Bone marrow (tissue), 2 donors: ENCODE measurements around the gene PHLDB1.

Experiments
- DNase-seq, 2 donors: peaks; one replicate each; lab custom pipeline; 2025; lab: John Stamatoyannopoulos, UW

The PHLDB1 gene

DNA sequence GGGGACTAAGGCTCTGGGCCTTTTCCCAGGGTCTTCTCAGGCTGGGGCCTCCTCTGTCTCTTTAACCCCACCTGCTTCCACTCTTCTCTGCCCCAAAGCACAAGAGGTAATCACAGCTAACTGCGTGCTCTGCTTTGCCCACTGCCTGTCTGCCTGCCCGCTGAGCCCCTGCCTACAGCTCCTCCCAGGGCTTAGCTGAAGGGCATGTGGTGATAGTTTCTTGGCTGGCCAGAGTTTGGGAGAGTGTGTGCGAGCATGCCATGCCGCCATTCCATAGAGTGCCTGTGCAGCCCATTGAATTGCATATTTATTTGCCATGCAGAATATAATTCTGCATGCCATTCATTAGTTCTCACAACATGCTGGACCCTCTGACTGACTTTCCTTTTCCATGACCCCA, 32.5 kb downstream of the PHLDB1 start:
- DNase-seq, result no peak

DNA sequence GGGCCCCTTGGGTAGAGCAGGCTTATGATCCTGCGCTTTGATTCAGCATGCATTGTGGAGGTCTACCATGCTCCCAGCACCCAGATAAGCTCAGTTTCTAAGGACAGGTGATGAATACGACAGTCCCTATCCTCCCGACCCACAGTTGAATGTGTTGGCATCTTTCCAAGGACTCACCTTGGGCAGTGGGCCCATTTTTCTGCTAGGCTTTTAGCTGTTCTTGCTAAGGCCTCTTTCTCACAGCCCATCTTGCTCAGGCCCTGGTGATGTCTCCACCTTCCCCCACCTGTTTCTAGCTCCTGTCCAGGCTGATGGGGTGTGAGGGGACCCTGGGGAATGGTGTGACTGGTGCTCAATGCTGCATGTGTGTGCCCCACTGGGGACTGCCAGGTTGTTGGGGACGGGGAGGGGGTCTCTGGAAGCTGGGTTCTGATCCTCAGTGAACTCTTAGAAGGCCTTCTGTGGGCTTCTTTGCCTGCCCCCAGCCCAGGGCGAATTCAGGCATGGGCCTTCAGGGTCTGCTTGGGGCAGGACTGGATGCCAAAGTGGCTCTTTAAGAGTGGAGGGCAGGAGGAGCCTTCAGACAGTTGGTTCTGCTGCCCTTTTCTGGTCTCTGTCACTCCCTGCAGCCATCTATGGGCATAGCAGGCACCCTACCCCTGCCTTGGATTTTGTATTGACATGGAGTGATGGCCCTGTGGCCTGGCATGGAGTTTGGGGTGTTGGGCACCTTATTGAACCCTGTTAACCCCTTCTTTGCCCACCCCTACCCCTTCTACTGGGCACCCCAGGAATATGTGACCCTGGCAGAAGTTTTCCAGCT, 33.1 kb downstream of the PHLDB1 start:
- peak in 1 of 2 donors; percentile 4 for DNase-seq

GRCh38 chr11:118641397-118642019, 34.1 kb downstream of the PHLDB1 start:
- no peak for DNase-seq

DNA sequence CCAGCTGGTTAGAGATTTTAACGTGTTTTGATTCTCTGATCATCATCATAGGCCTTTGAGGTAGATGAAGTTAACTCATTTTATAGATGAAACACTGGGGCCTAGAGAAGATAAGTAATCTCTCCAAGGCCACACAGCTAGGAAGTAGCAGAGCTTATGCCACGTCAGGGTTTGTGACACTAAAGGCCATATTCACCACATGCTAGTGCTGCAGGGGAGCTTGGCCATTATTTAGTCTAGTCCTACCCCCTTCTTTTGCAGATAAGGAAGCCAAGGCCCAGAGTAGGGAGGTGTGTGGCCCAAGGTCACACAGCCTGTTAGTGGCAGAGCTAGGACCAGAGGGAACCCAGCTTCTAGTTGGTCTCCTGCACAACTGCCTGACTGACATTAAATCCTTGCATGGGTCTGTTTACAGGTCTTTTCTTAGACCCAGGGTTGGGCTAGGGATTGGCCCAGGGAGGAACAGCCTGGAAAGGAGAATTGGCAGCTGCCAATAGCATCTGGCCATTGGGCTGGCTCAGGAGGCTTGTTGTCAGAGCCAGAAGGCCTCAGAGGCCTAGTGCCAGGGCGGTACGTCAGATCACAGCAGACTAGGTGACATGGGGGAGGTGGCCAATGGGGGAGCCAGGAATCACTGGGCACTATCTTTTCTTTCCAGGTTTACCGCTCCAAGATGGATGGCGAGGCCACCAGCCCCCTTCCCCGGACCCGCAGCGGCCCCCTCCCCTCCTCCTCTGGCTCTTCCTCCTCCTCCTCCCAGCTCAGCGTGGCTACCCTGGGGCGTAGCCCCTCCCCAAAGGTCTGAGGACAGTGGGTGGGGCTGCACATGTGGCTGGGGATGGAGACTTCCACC, 36.0 kb downstream of the PHLDB1 start:
- DNase-seq, result no peak

DNA sequence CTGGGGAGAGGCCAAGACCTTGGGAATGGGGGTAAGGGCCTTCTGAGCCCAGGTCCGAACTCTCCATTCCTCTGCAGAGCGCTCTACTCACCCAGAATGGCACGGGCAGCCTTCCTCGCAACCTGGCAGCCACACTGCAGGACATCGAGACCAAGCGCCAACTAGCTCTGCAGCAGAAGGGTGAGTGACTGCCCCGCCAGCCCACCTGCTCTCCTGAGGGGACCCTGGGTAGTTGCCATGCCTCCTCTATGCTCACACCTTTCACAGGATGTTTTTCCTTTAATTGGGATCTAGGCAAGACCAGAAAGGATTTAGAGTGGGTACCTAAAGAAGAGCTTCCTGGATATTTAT, 36.6 kb downstream of the PHLDB1 start:
- no peak for DNase-seq

DNA sequence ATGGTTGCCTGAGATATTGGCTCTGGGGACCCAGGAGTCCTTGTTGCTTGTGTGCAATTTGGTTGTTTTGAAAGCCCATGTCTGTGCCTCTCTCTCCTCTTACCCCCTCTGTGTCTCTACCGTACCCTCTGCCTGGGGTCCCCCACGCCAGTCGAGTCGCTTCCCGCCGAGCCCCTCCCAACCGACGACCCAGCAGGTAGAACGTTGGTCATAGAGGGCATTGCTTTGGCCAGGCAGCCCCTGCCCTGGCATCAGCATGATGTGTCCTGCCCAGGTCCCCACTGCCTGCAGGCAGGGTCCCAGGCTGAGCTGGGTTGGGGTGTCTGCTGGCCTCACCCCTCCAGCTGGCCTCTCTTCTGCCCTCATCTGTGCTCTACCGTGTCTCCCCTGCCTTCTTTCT, 37.1 kb downstream of the PHLDB1 start:
- no peak for DNase-seq

DNA sequence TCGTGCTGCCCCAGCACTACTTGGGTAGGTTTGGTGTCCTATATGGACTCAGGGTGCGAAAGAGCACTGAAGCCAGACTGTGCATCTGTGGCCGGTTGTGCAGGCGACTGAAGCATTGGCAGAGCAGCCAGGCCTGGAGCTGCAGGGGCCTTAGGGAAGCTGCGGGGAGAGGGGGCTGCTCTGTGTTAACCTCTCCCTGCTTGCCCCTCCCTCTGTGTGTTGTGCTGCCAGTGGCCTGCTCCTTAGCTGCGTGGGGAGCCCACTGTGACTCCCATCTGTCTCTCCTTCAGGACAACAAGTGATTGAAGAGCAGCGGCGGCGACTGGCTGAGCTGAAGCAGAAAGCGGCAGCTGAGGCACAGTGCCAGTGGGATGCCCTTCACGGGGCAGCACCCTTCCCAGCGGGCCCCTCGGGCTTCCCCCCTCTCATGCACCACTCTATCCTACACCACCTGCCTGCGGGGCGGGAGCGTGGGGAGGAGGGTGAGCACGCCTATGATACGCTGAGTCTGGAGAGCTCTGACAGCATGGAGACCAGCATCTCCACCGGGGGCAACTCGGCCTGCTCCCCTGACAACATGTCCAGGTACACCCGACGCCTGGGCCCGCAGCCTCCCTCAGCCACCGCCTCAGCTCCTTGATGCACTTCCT, 37.8 kb downstream of the PHLDB1 start:
- no peak for DNase-seq

DNA sequence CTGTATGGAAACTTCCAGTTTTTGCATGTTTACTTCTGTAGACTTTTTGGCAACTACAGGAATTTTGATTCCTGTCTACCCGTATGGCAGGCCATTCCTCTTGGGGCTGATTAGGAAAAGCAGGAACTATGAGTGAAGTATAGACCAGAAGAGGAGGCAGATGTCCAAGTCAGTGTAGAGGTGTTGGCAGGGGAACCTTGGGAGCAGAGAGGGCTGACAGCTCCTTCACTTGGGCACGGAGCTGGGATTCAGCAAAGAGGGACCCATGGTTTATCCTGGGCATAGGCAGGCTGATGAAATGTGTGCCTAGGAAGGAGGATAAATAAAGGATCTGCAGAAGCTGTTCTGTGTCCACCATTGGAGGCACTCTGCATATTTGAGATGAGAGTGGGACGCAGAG, 39.0 kb downstream of the PHLDB1 start:
- DNase-seq, result no peak

- no peak for DNase-seq
Measured at GRCh38 chr11:118648291-118648690, 40.9 kb downstream of the PHLDB1 start.

DNA sequence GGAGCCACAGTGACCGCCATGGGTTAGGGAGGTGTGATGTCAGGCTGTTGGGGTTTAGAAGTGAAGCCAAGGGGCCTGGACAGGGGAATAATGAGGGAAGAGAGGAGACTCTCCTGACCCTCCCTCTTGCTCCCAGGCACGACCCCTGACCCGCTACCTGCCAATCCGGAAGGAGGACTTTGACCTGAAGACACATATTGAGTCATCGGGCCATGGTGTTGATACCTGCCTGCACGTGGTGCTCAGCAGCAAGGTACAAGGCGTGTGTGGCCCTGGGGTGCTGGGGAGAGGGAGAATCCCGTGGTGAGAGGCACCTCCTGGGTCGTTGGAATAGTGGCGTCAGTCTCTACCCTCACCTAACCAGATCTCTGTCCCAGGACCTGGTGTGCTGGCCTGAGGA, 42.5 kb downstream of the PHLDB1 start:
- no peak for DNase-seq

GRCh38 chr11:118650366-118650765, 43.0 kb downstream of the PHLDB1 start:
- no peak for DNase-seq

DNA sequence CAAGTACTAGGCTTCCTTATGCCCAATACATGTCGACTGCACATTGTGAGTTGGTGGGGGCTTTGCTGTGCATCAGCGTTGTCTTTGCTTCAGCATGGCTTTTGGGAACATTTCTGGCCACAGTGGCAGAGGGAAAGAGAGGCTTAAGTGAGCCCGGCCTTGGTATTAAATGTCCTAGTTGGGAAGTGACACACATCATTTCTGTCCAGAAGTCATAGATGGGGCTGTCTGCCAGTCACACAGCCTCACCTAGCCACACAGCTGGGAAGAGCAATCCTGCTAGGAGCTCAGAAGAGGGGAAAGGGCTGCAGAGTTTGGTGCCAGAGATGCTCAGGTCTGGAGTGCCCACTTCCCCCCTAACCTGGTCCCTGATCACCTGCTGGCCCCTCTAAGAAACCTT, 44.4 kb downstream of the PHLDB1 start:
- DNase-seq, result no peak

GRCh38 chr11:118652681-118653181, 45.3 kb downstream of the PHLDB1 start:
- peak in 1 of 2 donors; percentile 29 for DNase-seq

DNA sequence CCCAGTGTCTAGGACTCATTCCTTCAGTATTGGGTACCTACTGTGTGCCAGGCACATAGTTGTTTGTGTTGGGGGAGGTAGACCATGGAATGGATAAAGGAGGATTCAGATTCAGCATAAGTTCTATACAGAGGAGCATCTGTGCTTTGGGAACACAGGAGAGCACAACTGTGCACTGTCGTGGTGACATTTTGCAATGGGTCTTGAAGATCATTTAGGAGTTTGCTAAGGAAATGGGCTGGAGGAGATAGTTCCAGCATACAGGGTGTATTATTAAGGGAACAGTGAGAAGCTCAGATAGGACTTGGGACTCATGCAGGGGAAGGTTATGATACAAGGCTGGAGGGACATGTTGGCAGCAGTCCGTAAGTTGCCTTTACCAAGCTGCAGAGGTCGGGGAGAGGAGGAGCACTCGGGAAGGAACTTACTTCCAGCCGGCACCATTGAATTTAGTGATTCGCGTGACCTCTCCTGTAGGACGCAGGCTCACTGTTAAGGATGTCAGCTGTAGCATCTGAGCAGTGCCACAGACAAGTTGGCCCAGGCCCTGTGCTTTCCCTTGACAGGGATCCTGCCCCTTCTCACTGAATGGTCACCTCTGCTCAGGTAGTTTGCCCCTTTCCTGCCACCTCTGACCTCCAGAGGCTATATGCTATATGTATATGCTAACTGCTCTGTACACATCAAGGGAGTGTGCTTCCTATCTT, 46.4 kb downstream of the PHLDB1 start:
- no peak for DNase-seq

DNA sequence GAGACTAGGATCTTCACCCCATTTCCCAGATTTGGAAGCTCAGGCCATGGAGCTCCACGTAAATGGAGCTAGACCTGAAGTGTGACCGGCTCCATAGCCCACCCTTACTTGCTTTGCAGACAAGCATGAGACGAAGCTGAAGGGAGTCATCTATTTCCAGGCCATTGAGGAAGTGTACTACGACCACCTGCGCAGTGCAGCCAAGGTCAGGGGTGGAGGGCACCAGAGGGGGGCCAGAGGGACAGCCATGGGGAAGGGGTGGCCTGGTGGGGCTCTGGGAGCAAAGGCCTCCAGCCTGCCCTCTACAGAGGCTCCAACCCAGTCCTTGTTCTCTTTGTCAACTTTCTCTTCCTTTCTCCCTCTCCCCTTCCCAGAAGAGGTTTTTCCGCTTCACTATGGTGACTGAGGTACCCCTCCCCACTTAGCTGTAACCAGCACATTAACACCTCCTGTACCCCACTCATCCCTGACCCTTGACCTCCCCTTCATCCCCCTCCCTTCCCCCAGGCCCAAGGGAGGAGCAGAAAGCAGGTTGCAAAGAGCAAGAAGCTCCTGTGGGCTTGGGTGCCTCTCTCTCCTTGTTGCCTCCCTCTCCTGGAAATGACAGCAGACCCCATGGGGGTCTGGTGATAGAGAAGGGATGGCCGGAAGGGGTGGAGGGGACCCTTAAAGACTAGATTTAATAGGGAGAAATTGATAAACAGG, 48.2 kb downstream of the PHLDB1 start:
- no peak for DNase-seq

- no peak for DNase-seq
Measured at GRCh38 chr11:118656563-118657165, 49.2 kb downstream of the PHLDB1 start.

- no peak for DNase-seq
Measured at GRCh38 chr11:118657238-118657637, 49.8 kb downstream of the PHLDB1 start.

DNA sequence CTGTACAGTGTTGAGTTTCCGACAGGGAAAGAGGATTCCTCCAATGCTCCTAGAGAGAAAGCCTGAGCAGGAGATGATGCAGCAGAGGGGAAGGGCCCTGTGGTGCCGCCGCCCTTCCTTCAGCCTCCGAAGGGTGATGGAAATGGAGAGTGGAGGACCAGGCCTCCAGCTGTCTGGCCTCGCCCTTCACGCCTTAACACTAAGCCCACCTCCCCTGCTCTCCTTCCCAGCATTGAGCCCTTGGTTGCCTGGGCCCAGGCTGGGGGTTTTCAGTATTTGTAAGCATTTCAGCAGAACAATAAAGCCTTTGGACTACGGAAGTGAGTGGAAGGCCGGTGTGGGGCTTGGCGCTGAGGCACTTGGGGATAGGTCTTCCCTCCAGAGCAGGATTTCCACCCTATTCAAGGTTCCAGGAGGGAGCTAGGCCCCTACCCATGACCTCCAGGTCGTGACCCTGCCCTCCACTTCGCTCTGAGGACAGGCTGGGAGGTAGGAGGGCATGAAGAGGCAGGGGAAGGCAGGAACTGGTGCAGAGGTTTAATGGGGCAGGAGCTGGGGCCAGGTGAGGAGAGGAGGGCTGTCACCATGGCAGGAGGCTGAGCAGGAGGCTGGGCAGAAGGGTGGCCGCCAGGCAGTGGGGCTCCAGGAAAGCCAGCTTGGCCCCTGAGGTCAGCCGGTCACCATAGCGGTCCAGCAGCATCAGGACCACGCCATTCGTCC, 50.5 kb downstream of the PHLDB1 start:
- DNase-seq, result no peak

DNA sequence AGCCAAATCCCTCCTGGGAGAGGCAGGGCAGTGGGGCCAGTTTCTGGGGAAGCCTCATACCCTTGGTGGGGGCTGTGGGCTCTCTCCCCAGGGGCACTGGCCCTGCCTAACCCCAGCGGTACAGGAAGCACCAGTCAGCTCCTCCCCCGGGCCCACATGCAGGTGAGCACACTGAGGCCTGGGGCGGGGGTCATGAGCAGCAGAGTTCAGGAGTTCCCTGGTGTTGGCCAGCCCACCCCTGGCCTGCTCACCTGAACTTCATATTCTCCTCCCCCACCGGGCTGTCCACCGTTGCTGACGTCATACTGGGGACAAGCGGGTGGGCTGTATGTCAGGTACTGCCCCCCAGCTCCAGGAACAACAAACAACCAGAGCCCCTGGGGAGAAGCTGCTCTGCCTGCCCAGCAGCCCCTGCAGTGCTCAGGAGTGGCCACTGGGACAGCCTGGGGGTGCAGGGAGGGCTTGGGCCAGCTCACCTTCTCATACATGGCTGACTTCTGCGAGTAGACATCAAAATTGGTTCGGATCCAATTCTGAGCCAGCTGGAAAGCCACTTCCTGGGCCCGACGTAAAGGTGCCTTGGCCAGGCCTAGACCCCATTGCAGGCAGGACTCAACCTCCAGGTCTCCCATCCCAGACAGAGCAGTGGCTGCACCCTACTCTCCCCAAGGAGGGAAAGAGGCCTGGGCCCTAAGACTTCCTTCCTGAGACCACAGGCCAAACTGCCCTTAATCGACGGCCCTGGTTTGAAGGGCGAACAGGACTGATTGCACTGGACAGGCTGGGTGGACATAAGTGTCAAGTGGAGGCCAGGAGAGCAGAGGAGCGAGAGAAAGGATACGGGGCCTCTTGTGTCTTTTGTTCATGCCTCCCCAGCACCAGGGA, 51.3 kb downstream of the PHLDB1 start:
- no peak for DNase-seq
